HEK293 (cell line): Measurements from ENCODE around the gene OTUB1.

Source experiments
- CTCF ChIA-PET: fragments of 350-600 bp; formaldehyde crosslinking; extraction: SDS; loops from one replicate; lab custom pipeline; 2021; ENCODE audit warnings: antibody characterized with exemption; lab: Yijun Ruan, JAX
- POLR2A ChIA-PET: fragments of 300-600 bp; formaldehyde crosslinking; extraction: SDS; loops from one replicate; lab custom pipeline; 2020; ENCODE audit warnings: antibody characterized with exemption, inconsistent platforms; lab: Yijun Ruan, JAX
- H3K27ac ChIP-seq: fragments of 200-500 bp; sonication (Bioruptor generic); 2 replicates; pipeline ENCODE4 v1.5.1; 2014; ENCODE audit warnings: low read depth, low read length, control low read depth, inconsistent platforms; ENCODE audit errors: extremely low read depth
- H3K36me3 ChIP-seq, 2 experiments: fragments of 200-500 bp in 1 of 2; sonication (Bioruptor generic) in 1 of 2; 1 replicate in 1 of 2; 2 replicates in 1 of 2; pipeline ENCODE4 v1.5.1; 2014 to 2017; ENCODE audit warnings: inconsistent platforms in 2 of 2, low read length in 2 of 2; ENCODE audit not compliant: control insufficient read depth in 2 of 2, insufficient read depth in 1 of 2
- H3K4me1 ChIP-seq: fragments of 200-500 bp; sonication (Bioruptor generic); 2 replicates; pipeline ENCODE4 v1.5.1; 2014; ENCODE audit warnings: mild to moderate bottlenecking, low read length, inconsistent platforms; ENCODE audit not compliant: control insufficient read depth, insufficient read depth
- H3K4me3 ChIP-seq: 2 replicates; pipeline ENCODE4 v1.5.1; 2011; ENCODE audit warnings: low read depth, mild to moderate bottlenecking, control low read depth, low read length, moderate library complexity
- H3K9me3 ChIP-seq: fragments of 200-500 bp; sonication (Bioruptor generic); 2 replicates; pipeline ENCODE4 v1.5.1; 2014; ENCODE audit warnings: low read depth, low read length, inconsistent platforms; ENCODE audit not compliant: control insufficient read depth, insufficient read depth
- SCRT2 ChIP-seq: fragments of 450-650 bp; formaldehyde crosslinking; IDR thresholded peaks from 2 replicates; pipeline ENCODE4 v1.5.1; 2016; ENCODE audit warnings: missing biosample characterization, missing genetic modification characterization
- ZNF114 ChIP-seq: fragments of 450-650 bp; formaldehyde crosslinking; IDR thresholded peaks from 2 replicates; pipeline ENCODE4 v1.5.0; 2017; ENCODE audit warnings: missing biosample characterization, missing genetic modification characterization
- ZNF121 ChIP-seq: fragments of 450-650 bp; formaldehyde crosslinking; IDR thresholded peaks from 2 replicates; pipeline ENCODE4 v1.5.1; 2016; ENCODE audit warnings: missing biosample characterization, missing genetic modification characterization
- ZNF174 ChIP-seq: fragments of 450-650 bp; formaldehyde crosslinking; IDR thresholded peaks from 2 replicates; pipeline ENCODE4 v1.5.0; 2017; ENCODE audit warnings: missing biosample characterization, mild to moderate bottlenecking, missing genetic modification characterization
- ZNF202 ChIP-seq: fragments of 450-650 bp; formaldehyde crosslinking; IDR thresholded peaks from 2 replicates; pipeline ENCODE4 v1.5.1; 2016; ENCODE audit warnings: missing biosample characterization, missing genetic modification characterization, borderline replicate concordance
- ZNF335 ChIP-seq: fragments of 450-650 bp; formaldehyde crosslinking; conservative IDR thresholded peaks from 2 replicates; pipeline ENCODE4 v1.5.1; 2016; ENCODE audit warnings: missing biosample characterization, missing genetic modification characterization
- ZNF426 ChIP-seq: fragments of 450-650 bp; formaldehyde crosslinking; IDR thresholded peaks from 2 replicates; pipeline ENCODE4 v1.5.1; 2017; ENCODE audit warnings: missing biosample characterization, missing genetic modification characterization, mild to moderate bottlenecking, inconsistent platforms, moderate library complexity
- ZNF473 ChIP-seq: fragments of 450-650 bp; formaldehyde crosslinking; IDR thresholded peaks from 2 replicates; pipeline ENCODE4 v1.5.1; 2017; ENCODE audit warnings: missing biosample characterization, missing genetic modification characterization
- ZNF501 ChIP-seq: fragments of 450-650 bp; formaldehyde crosslinking; IDR thresholded peaks from 2 replicates; pipeline ENCODE4 v1.5.1; 2016; ENCODE audit warnings: missing biosample characterization, missing genetic modification characterization
- ZNF544 ChIP-seq: fragments of 450-650 bp; formaldehyde crosslinking; IDR thresholded peaks from 2 replicates; pipeline ENCODE4 v1.5.0; 2017; ENCODE audit warnings: missing biosample characterization, missing genetic modification characterization
- ZNF623 ChIP-seq: fragments of 450-650 bp; formaldehyde crosslinking; IDR thresholded peaks from 2 replicates; pipeline ENCODE4 v1.5.1; 2016; ENCODE audit warnings: missing biosample characterization, missing genetic modification characterization
- ZNF626 ChIP-seq: fragments of 450-650 bp; sonication (Bioruptor Pico); formaldehyde crosslinking; IDR thresholded peaks from 2 replicates; pipeline ENCODE4 v1.5.1; 2018; ENCODE audit warnings: missing biosample characterization, missing genetic modification characterization, inconsistent platforms
- ZNF830 ChIP-seq: fragments of 450-650 bp; IDR thresholded peaks from 2 replicates; pipeline ENCODE4 v1.5.0; 2018; ENCODE audit warnings: missing biosample characterization, missing genetic modification characterization, low read depth, mild to moderate bottlenecking, moderate library complexity
- ZSCAN23 ChIP-seq: fragments of 450-650 bp; formaldehyde crosslinking; IDR thresholded peaks from 2 replicates; pipeline ENCODE4 v1.5.1; 2016; ENCODE audit warnings: missing biosample characterization, missing genetic modification characterization
- TF ChIP-seq, protein P1 (sequence below): fragments of 450-650 bp; formaldehyde crosslinking; IDR thresholded peaks from 2 replicates; pipeline ENCODE4 v1.5.1; 2016; ENCODE audit warnings: missing biosample characterization, missing genetic modification characterization
- TF ChIP-seq, protein P2 (sequence below): fragments of 450-650 bp; formaldehyde crosslinking; IDR thresholded peaks from 2 replicates; pipeline ENCODE4 v1.5.1; 2016; ENCODE audit warnings: missing biosample characterization, missing genetic modification characterization
- TF ChIP-seq, protein P3 (sequence below): fragments of 450-650 bp; formaldehyde crosslinking; IDR thresholded peaks from 2 replicates; pipeline ENCODE4 v1.5.1; 2016; ENCODE audit warnings: missing biosample characterization, missing genetic modification characterization, borderline replicate concordance
- TF ChIP-seq, protein P4 (sequence below): fragments of 450-650 bp; formaldehyde crosslinking; IDR thresholded peaks from 2 replicates; pipeline ENCODE4 v1.5.0; 2017; ENCODE audit warnings: missing biosample characterization, missing genetic modification characterization, borderline replicate concordance
- TF ChIP-seq, protein P5 (sequence below): fragments of 450-650 bp; formaldehyde crosslinking; optimal IDR thresholded peaks from 2 replicates; pipeline ENCODE3; 2016; ENCODE audit warnings: missing biosample characterization, mild to moderate bottlenecking, missing genetic modification characterization

The OTUB1 gene

DNA sequence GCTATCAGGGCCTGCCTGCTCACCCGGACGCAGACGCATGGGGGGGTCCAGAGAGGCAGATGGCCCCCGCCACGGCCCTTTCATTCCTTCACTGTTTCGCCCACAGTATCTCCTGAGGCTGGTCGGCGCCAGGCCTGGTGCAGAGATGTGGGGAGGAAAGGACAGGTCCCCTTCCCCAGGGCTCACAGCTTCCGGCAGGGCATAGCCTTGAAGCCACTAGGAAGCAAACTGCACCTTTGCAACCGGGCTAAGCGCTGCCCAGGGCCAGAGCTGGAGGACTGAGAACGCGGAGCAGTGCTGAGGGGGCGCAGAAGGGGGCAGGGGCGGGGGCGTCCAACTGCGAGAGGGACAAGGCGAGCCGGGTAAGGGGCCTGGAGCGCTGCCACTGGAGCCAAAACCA is 29.3 kb downstream of the OTUB1 start:
- Histone ChIP-seq H3K27ac (no peak overlapping the region), H3K9me3 (no peaks in the 10 kb centered on the region)
- TF ChIP-seq ZNF121 (tag by site-specific recombination): no peak
- TF ChIP-seq, protein P1, sequence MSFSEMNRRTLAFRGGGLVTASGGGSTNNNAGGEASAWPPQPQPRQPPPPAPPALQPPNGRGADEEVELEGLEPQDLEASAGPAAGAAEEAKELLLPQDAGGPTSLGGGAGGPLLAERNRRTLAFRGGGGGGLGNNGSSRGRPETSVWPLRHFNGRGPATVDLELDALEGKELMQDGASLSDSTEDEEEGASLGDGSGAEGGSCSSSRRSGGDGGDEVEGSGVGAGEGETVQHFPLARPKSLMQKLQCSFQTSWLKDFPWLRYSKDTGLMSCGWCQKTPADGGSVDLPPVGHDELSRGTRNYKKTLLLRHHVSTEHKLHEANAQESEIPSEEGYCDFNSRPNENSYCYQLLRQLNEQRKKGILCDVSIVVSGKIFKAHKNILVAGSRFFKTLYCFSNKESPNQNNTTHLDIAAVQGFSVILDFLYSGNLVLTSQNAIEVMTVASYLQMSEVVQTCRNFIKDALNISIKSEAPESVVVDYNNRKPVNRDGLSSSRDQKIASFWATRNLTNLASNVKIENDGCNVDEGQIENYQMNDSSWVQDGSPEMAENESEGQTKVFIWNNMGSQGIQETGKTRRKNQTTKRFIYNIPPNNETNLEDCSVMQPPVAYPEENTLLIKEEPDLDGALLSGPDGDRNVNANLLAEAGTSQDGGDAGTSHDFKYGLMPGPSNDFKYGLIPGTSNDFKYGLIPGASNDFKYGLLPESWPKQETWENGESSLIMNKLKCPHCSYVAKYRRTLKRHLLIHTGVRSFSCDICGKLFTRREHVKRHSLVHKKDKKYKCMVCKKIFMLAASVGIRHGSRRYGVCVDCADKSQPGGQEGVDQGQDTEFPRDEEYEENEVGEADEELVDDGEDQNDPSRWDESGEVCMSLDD (tag by site-specific recombination): no peak
- no peak for TF ChIP-seq ZNF114 (tag by site-specific recombination)
- no peak for TF ChIP-seq ZNF623 (tag by site-specific recombination)
- TF ChIP-seq, protein P2, sequence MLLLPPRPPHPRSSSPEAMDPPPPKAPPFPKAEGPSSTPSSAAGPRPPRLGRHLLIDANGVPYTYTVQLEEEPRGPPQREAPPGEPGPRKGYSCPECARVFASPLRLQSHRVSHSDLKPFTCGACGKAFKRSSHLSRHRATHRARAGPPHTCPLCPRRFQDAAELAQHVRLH (tag by site-specific recombination): no peak
- TF ChIP-seq ZSCAN23 (tag by site-specific recombination): no peak
- no peak for TF ChIP-seq ZNF626 (tag by site-specific recombination)
- no peak for TF ChIP-seq ZNF473 (tag by site-specific recombination)
- no peak for TF ChIP-seq ZNF426 (tag by site-specific recombination)
- no peak for TF ChIP-seq ZNF202 (tag by site-specific recombination)
- no peak for TF ChIP-seq ZNF335 (tag by site-specific recombination)
- TF ChIP-seq, protein P3, sequence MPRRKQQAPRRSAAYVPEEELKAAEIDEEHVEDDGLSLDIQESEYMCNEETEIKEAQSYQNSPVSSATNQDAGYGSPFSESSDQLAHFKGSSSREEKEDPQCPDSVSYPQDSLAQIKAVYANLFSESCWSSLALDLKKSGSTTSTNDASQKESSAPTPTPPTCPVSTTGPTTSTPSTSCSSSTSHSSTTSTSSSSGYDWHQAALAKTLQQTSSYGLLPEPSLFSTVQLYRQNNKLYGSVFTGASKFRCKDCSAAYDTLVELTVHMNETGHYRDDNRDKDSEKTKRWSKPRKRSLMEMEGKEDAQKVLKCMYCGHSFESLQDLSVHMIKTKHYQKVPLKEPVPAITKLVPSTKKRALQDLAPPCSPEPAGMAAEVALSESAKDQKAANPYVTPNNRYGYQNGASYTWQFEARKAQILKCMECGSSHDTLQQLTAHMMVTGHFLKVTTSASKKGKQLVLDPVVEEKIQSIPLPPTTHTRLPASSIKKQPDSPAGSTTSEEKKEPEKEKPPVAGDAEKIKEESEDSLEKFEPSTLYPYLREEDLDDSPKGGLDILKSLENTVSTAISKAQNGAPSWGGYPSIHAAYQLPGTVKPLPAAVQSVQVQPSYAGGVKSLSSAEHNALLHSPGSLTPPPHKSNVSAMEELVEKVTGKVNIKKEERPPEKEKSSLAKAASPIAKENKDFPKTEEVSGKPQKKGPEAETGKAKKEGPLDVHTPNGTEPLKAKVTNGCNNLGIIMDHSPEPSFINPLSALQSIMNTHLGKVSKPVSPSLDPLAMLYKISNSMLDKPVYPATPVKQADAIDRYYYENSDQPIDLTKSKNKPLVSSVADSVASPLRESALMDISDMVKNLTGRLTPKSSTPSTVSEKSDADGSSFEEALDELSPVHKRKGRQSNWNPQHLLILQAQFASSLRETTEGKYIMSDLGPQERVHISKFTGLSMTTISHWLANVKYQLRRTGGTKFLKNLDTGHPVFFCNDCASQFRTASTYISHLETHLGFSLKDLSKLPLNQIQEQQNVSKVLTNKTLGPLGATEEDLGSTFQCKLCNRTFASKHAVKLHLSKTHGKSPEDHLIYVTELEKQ (tag by site-specific recombination): no peak
- no peak for TF ChIP-seq SCRT2 (tag by site-specific recombination)
- TF ChIP-seq ZNF501: no peak
- TF ChIP-seq ZNF544 (tag by site-specific recombination): no peak
- TF ChIP-seq, protein P4, sequence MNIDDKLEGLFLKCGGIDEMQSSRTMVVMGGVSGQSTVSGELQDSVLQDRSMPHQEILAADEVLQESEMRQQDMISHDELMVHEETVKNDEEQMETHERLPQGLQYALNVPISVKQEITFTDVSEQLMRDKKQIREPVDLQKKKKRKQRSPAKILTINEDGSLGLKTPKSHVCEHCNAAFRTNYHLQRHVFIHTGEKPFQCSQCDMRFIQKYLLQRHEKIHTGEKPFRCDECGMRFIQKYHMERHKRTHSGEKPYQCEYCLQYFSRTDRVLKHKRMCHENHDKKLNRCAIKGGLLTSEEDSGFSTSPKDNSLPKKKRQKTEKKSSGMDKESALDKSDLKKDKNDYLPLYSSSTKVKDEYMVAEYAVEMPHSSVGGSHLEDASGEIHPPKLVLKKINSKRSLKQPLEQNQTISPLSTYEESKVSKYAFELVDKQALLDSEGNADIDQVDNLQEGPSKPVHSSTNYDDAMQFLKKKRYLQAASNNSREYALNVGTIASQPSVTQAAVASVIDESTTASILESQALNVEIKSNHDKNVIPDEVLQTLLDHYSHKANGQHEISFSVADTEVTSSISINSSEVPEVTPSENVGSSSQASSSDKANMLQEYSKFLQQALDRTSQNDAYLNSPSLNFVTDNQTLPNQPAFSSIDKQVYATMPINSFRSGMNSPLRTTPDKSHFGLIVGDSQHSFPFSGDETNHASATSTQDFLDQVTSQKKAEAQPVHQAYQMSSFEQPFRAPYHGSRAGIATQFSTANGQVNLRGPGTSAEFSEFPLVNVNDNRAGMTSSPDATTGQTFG (tag by site-specific recombination): no peak
- TF ChIP-seq, protein P5, sequence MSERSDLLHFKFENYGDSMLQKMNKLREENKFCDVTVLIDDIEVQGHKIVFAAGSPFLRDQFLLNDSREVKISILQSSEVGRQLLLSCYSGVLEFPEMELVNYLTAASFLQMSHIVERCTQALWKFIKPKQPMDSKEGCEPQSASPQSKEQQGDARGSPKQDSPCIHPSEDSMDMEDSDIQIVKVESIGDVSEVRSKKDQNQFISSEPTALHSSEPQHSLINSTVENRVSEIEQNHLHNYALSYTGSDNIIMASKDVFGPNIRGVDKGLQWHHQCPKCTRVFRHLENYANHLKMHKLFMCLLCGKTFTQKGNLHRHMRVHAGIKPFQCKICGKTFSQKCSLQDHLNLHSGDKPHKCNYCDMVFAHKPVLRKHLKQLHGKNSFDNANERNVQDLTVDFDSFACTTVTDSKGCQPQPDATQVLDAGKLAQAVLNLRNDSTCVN: no peak
- no peak for TF ChIP-seq ZNF174 (tag by site-specific recombination)
- no peak for TF ChIP-seq ZNF830 (tag by site-specific recombination)
- TF ChIP-seq, all 188 proteins: peak for 0
- ChIA-PET CTCF (interaction anchor here (0.6 to 0.8 kb wide), 2 partner anchors 9 to 136 kb away, joined by 3 read pairs; no protein-coding TSS in a partner anchor), POLR2A (no interaction called here)
- Histone ChIP-seq H3K4me3 (no peak overlapping the region), H3K4me1 (no peaks in the 10 kb centered on the region), H3K36me3 (no peaks in the 10 kb centered on the region)
